ENCODE measurements around the gene DENND1A.

GRCh38 chr9:123468541-123468940, 461.4 kb downstream of the DENND1A start:
- TF ChIP-seq, protein P1, sequence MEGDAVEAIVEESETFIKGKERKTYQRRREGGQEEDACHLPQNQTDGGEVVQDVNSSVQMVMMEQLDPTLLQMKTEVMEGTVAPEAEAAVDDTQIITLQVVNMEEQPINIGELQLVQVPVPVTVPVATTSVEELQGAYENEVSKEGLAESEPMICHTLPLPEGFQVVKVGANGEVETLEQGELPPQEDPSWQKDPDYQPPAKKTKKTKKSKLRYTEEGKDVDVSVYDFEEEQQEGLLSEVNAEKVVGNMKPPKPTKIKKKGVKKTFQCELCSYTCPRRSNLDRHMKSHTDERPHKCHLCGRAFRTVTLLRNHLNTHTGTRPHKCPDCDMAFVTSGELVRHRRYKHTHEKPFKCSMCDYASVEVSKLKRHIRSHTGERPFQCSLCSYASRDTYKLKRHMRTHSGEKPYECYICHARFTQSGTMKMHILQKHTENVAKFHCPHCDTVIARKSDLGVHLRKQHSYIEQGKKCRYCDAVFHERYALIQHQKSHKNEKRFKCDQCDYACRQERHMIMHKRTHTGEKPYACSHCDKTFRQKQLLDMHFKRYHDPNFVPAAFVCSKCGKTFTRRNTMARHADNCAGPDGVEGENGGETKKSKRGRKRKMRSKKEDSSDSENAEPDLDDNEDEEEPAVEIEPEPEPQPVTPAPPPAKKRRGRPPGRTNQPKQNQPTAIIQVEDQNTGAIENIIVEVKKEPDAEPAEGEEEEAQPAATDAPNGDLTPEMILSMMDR (IDR thresholded peaks at IDR 0.05): no peak
- TF ChIP-seq POLR2A (IDR thresholded peaks at IDR 0.05): no peak

Data from adrenal gland (tissue), 5 donors.